NCI-H748 treated with DMSO at 0.1 percent for 48 hours (cell line): ENCODE results near the gene C6orf141.
"Not testable (repeated sequence)": the region's sequence is repeated elsewhere in the genome, so short reads cannot be mapped to it uniquely, and the experiment has no call there.

Experiments
- DNase-seq: peaks from one replicate; lab custom pipeline; 2025; lab: John Stamatoyannopoulos, UW

Gene C6orf141

DNA sequence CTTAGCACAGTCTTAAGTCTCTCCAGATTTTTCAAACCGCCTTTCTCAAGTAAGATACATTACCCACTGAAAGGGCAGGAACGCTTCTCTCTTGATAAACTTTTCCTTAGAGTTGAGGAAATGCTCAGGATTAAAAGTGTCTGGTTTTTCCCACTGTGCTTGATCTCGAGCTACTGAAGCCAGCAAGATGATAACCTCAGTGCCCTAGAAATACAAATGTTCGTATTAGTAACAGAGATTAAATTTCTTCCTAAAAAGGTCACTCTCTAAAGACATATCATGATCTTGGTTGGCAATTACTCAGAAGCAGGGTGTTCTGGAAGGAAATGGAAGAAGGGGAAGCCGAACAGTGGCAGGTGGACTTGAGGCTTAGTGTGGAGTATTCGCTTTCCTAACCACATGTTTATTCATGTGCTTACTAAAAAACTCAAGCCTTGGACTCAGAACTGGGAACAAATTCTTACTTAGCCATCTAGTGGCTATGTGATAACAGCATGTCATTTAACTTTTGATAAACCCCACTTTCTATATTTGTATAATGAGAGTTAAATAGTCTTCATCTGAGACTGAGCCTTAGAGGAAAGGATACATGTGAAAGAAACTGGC lies 20.1 kb downstream of the C6orf141 start:
- no peak for DNase-seq

DNA sequence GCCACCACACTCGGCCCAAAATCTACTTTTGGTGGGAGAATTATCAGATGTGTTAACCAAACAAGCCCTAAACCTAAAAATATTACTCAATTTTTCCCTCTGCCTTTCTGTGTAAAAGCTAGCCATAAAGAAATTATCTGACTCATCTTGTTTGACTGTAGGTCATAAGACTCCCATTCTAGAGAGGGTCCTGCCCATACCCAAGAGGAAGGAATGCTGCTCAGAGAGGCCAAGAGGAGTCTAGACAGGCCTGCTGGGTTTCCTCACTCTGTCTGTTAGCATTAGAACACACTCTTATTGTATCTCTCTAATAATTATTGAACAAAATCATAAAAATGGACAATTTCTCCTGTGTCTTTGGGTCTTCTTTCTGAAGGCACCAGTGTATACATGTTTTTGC lies 26.1 kb downstream of the C6orf141 start:
- no peak for DNase-seq

DNA sequence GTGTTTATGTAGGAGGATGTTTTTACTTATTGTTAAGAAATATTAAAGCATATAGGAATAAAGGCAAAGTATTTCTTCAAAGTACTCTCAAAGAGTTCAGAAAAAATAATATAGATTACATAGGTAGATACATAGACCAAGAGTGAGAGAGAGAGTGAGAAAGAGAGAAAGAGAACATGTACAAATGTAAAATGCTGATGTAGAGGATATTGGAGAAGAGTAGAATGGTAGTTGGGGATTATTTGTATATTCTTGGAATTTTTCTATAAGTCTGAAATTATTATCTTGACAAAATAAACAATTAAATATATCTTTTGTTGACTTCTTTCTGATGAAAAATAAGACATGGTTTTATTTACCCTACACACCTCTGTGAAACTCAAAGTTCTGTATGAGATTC lies 29.2 kb downstream of the C6orf141 start:
- DNase-seq: no peak

DNA sequence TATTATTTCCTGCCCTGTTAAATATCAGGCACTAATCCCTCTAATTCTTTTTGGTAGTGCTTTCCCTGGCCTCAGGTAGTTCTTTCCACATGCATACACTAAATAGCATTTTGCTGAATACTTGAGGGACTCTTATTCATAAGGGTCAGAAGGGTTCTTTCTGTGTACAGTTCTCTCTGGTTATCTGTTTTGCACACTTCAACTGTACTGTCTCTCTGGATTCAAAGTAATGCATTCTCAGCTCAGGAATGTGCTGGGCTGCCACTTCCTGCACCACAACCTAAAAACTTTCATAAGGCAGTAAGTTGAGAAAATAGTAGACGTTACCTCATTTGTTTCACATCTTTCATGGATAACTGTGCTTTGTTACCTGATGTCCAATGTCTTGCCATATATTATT lies 32.1 kb downstream of the C6orf141 start:
- no peak for DNase-seq

DNA sequence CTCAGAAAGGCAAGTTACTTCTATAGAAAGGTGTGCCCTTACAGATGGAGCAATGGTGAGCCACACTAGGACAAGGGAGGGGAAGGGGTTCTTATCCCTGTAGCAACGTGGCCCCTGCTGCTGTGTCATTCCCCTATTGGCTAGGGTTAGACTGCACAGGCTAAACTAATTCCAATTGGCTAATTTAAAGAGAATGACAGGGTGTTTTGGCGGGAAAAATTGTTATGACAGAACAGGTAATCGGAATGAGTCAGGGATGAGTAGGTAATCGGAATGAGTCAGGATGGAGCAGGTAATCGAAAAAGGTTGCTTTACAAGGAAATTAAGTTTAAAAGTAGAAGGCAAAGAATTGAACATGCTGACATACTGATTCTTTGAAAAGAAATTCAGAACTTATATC lies 36.8 kb downstream of the C6orf141 start:
- DNase-seq: not testable (repeated sequence)
